Central memory CD8-positive, alpha-beta T cell (primary cell): ENCODE results near the gene METTL6.
"Not testable (repeated sequence)": the region's sequence is repeated elsewhere in the genome, so short reads cannot be mapped to it uniquely, and the experiment has no call there.

ENCODE experiments used
- ATAC-seq: fragments of 150-1000 bp; cut with Tn5 transposase; replicated peaks from 2 replicates; pipeline ENCODE4 v1.10.0; 2022; ENCODE audit warnings: mild to moderate bottlenecking, moderate FRiP score, moderate number of reproducible peaks; ENCODE audit not compliant: poor library complexity, severe bottlenecking; ENCODE audit errors: extremely low read depth
- DNase-seq, 2 donors: peaks; one replicate each; pipeline ENCODE4 v3.0.0; 2021; ENCODE audit warnings: low spot score in 2 of 2
- H3K27ac Mint-ChIP-seq: one replicate; pipeline ENCODE4 v1.8.0; 2022; ENCODE audit warnings: low read depth, mild to moderate bottlenecking, moderate library complexity, mixed read lengths
- H3K27me3 Mint-ChIP-seq: one replicate; pipeline ENCODE4 v1.8.0; 2022; ENCODE audit warnings: mixed read lengths
- H3K36me3 Mint-ChIP-seq: one replicate; pipeline ENCODE4 v1.8.0; 2022; ENCODE audit warnings: mild to moderate bottlenecking, moderate library complexity, mixed read lengths; ENCODE audit not compliant: insufficient read depth
- H3K4me1 Mint-ChIP-seq: one replicate; pipeline ENCODE4 v1.8.0; 2022; ENCODE audit warnings: mixed read lengths
- H3K4me3 Mint-ChIP-seq: one replicate; pipeline ENCODE4 v1.8.0; 2022; ENCODE audit warnings: mild to moderate bottlenecking, moderate library complexity, mixed read lengths
- H3K9me3 Mint-ChIP-seq: one replicate; pipeline ENCODE4 v1.8.0; 2022; ENCODE audit warnings: mixed read lengths

The METTL6 gene

GRCh38 chr3:15368561-15369135 lies 58.7 kb downstream of the METTL6 start:
- no peaks in the 10 kb centered on the region for H3K9me3 Mint-ChIP-seq
- H3K27me3 Mint-ChIP-seq: no peaks in the 10 kb centered on the region
- ATAC-seq (no peak), DNase-seq (no peak)
- H3K4me3 Mint-ChIP-seq: no peak overlapping the region
- no peak overlapping the region for H3K27ac Mint-ChIP-seq
- peaks cover 13% of the 10 kb centered on the region for H3K4me1 Mint-ChIP-seq
- H3K36me3 Mint-ChIP-seq: no peaks in the 10 kb centered on the region

- DNase-seq (no peak), ATAC-seq (no peak)
- no peak overlapping the region for H3K4me3 Mint-ChIP-seq
- no peaks in the 10 kb centered on the region for H3K27me3 Mint-ChIP-seq
- peaks cover 2% of the 10 kb centered on the region for H3K36me3 Mint-ChIP-seq
- H3K9me3 Mint-ChIP-seq: no peaks in the 10 kb centered on the region
- no peak overlapping the region for H3K27ac Mint-ChIP-seq
- H3K4me1 Mint-ChIP-seq: peaks cover 22% of the 10 kb centered on the region
Measured at GRCh38 chr3:15367059-15367458, 60.3 kb downstream of the METTL6 start.

- DNase-seq, H3K27ac Mint-ChIP-seq, H3K4me3 Mint-ChIP-seq, ATAC-seq, H3K9me3 Mint-ChIP-seq, H3K36me3 Mint-ChIP-seq, H3K27me3 Mint-ChIP-seq: not testable (repeated sequence)
- peaks cover 36% of the 10 kb centered on the region for H3K4me1 Mint-ChIP-seq
Measured at GRCh38 chr3:15364078-15364477, 63.3 kb downstream of the METTL6 start.

DNA sequence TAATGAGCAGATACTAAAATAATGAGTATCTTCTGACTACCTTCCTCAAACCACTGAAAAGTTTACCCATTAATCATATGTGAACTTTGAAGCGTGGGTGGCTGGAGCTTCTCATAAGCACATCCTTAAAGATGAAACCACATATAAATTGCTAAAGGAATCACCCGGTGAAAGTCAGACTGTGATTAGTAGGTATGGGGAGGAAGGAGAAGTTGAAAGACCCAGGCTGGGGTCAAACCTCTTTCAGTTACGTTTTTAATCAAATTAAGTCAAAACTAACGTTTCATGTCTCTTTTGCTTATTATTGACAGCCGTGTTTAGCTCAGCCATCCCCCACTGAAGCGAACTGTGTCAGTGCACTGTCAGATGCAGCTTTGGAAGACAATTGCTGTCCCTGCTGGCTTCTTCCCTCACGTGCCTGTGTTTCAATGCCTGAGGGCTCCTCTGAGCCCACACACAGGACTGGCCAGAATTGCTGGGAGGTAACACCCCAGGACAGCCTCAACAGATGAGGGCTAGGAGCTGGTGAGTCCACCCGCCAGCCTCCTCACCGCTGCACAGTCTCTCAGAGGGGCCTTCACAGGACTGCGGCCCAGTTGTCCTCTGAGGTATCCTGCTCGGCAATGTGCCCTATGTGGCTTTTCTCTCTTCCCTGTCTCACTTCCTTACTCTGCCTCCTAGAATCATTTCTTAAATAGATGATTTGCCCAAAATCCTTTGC lies 65.7 kb downstream of the METTL6 start:
- peak overlapping the region; percentile 81 for H3K27ac Mint-ChIP-seq
- no peaks in the 10 kb centered on the region for H3K27me3 Mint-ChIP-seq

GRCh38 chr3:15360788-15361493 lies 66.4 kb downstream of the METTL6 start:
- ATAC-seq (no peak), DNase-seq (no peak)
- Mint-ChIP-seq H3K36me3 (peaks cover 2% of the 10 kb centered on the region), H3K4me3 (no peak overlapping the region), H3K9me3 (no peaks in the 10 kb centered on the region), H3K27me3 (no peaks in the 10 kb centered on the region), H3K4me1 (peaks cover 34% of the 10 kb centered on the region), H3K27ac (no peak overlapping the region)

More for the DNA sequence above, 65.7 kb downstream of the METTL6 start:
- Mint-ChIP-seq H3K4me3 (peak overlapping the region; percentile 50), H3K36me3 (peaks cover 2% of the 10 kb centered on the region), H3K9me3 (no peaks in the 10 kb centered on the region), H3K4me1 (peaks cover 27% of the 10 kb centered on the region)
- ATAC-seq (peak; percentile 31), DNase-seq (no peak)
